HL-60 (cell line): Measurements from ENCODE around the gene SART3.

Source experiments
- DNase-seq, 2 experiments: peaks; one replicate each; pipeline ENCODE4 v3.0.0-alpha.2; 2010 to 2020; ENCODE audit warnings: low read depth in 1 of 2, low spot score in 1 of 2
- H3K27ac ChIP-seq: fragments of 250-450 bp; sonication (Bioruptor Pico); replicated peaks from 2 replicates; pipeline ENCODE4 v1.5.1; 2020; ENCODE audit warnings: mild to moderate bottlenecking, moderate library complexity
- H3K27me3 ChIP-seq: fragments of 250-450 bp; sonication (Bioruptor Pico); 2 replicates; pipeline ENCODE4 v1.5.1; 2021; ENCODE audit warnings: mild to moderate bottlenecking, moderate library complexity; ENCODE audit not compliant: insufficient read depth, poor library complexity, severe bottlenecking
- H3K4me3 ChIP-seq: replicated peaks from 2 replicates; pipeline ENCODE4 v1.5.1; 2011; ENCODE audit warnings: mild to moderate bottlenecking, control low read depth, low read length; ENCODE audit not compliant: insufficient read depth
- CTCF ChIP-seq: IDR thresholded peaks from one replicate; pipeline ENCODE4 v1.5.1; 2011; ENCODE audit warnings: low read length, control low read depth, inconsistent platforms; ENCODE audit not compliant: insufficient read depth
- GABPA ChIP-seq: IDR thresholded peaks from 2 replicates; pipeline ENCODE4 v1.6.1; 2012; ENCODE audit warnings: low read depth
- POLR2AphosphoS5 ChIP-seq: IDR thresholded peaks from 2 replicates; pipeline ENCODE4 v1.6.1; 2012; ENCODE audit warnings: low read depth
- REST ChIP-seq: IDR thresholded peaks from 2 replicates; pipeline ENCODE4 v1.6.1; 2012; ENCODE audit warnings: low read depth; ENCODE audit not compliant: insufficient replicate concordance
- SPI1 ChIP-seq: IDR thresholded peaks from 2 replicates; pipeline ENCODE4 v1.6.1; 2012; ENCODE audit warnings: low read depth, mild to moderate bottlenecking, borderline replicate concordance

SART3 gene

GRCh38 chr12:108582509-108582908, 21.5 kb upstream of the SART3 start:
- no peak for DNase-seq
- Histone ChIP-seq H3K27me3 (no peaks in the 10 kb centered on the region), H3K4me3 (no peak overlapping the region), H3K27ac (no peak overlapping the region)
- TF ChIP-seq REST = no peak
- TF ChIP-seq POLR2AphosphoS5 = no peak
- no peak for TF ChIP-seq GABPA
- no peak for TF ChIP-seq CTCF
- TF ChIP-seq SPI1 = no peak

- no peak for DNase-seq
- TF ChIP-seq REST = no peak
- TF ChIP-seq CTCF = no peak
- TF ChIP-seq POLR2AphosphoS5 = no peak
- no peak for TF ChIP-seq SPI1
- TF ChIP-seq GABPA = no peak
- Histone ChIP-seq H3K4me3 (no peak overlapping the region), H3K27ac (no peak overlapping the region), H3K27me3 (no peaks in the 10 kb centered on the region)
Observed at GRCh38 chr12:108581311-108582227, 20.6 kb upstream of the SART3 start.

- Histone ChIP-seq H3K4me3 (no peak overlapping the region), H3K27ac (no peak overlapping the region), H3K27me3 (no peaks in the 10 kb centered on the region)
- TF ChIP-seq SPI1 (no peak), REST (no peak), GABPA (no peak), CTCF (no peak), POLR2AphosphoS5 (no peak)
- no peak for DNase-seq
Observed at GRCh38 chr12:108580531-108580930, 19.6 kb upstream of the SART3 start.
